ENCODE measurements around the gene MATN1.

GRCh38 chr1:30720271-30721223, 2.8 kb downstream of the MATN1 start:
- no peak for TF ChIP-seq EZH2 (IDR thresholded peaks at IDR 0.05)
- no peak for TF ChIP-seq POLR2AphosphoS5 (IDR thresholded peaks at IDR 0.05; ENCODE audit: borderline replicate concordance, low read depth, low read length)
- no peak for TF ChIP-seq FOXP2 (optimal IDR thresholded peaks at IDR 0.05; ENCODE audit: control extremely low read depth, extremely low read length, insufficient read depth)
